IPS-20b (cell line): ENCODE results near the gene ID2.
A peak's percentile ranks its signal among the peaks of the same experiment; 100 is the strongest.

Experiments
- H3K27ac ChIP-seq: one replicate; pipeline ENCODE4 v1.5.1; 2013; ENCODE audit warnings: low read length
- H3K27me3 ChIP-seq: 2 replicates; pipeline ENCODE4 v1.6.1; 2013; ENCODE audit warnings: mild to moderate bottlenecking, low read length, inconsistent platforms; ENCODE audit not compliant: insufficient read depth
- H3K36me3 ChIP-seq: 2 replicates; pipeline ENCODE4 v1.6.1; 2013; ENCODE audit warnings: low read depth, mild to moderate bottlenecking, inconsistent platforms, low read length, moderate library complexity; ENCODE audit not compliant: insufficient read depth
- H3K4me1 ChIP-seq: 2 replicates; pipeline ENCODE4 v1.6.1; 2013; ENCODE audit warnings: mild to moderate bottlenecking, control low read depth, inconsistent platforms, low read length, moderate library complexity; ENCODE audit not compliant: insufficient read depth
- H3K4me3 ChIP-seq: 2 replicates; pipeline ENCODE4 v1.5.1; 2013; ENCODE audit warnings: mild to moderate bottlenecking, low read length, inconsistent platforms
- H3K9ac ChIP-seq: 2 replicates; pipeline ENCODE4 v1.6.1; 2013; ENCODE audit warnings: low read depth, mild to moderate bottlenecking, inconsistent platforms, low read length, moderate library complexity
- H3K9me3 ChIP-seq: 2 replicates; pipeline ENCODE4 v1.6.1; 2013; ENCODE audit warnings: mild to moderate bottlenecking, low read depth, low read length, inconsistent platforms; ENCODE audit not compliant: insufficient read depth

Gene ID2

DNA sequence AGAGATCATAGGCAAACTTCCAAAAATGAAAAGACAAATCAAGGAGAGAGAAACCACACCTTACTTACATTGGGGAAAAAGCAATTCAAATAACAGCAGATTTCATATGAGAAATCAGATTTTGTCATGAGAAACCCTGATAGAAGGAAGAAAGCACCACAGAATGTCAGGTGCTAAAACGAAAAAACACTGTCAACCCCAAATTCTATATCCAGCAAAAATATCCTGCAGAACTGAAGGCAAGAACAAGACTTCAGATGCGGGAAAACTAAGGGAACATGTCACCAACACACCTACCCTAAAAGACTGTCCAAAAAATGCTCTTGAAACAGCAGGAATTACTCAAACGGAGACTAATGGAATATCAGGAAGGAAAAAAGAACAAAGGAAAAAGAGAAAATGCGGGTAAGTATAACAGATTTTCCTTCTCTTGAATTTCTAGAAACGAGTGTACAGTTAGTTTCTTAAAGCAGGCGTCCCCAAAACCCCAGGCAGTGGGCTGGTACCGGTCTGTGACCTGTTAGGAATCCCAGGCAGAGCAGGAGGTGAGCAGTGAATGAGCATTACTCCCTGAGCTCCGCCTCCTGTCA lies 7.3 kb upstream of the ID2 start:
- Histone ChIP-seq H3K4me1 (peaks cover 7% of the 10 kb centered on the region; the same call in 1 of the 2 replicates), H3K9me3 (peaks cover 10% of the 10 kb centered on the region; the same call in 1 of the 2 replicates), H3K36me3 (no peaks in the 10 kb centered on the region)

GRCh38 chr2:8675543-8675942 lies 6.3 kb upstream of the ID2 start:
- Histone ChIP-seq H3K9me3 (peaks cover 10% of the 10 kb centered on the region; the same call in 1 of the 2 replicates), H3K9ac (no peak overlapping the region), H3K4me1 (peaks cover 17% of the 10 kb centered on the region; the same call in 1 of the 2 replicates), H3K27ac (no peak overlapping the region), H3K36me3 (no peaks in the 10 kb centered on the region), H3K27me3 (peaks cover 14% of the 10 kb centered on the region; the same call in 1 of the 2 replicates), H3K4me3 (no peak overlapping the region)

More for the DNA sequence above, 7.3 kb upstream of the ID2 start:
- peaks cover 11% of the 10 kb centered on the region; the same call in 1 of the 2 replicates for H3K27me3 ChIP-seq
- no peak overlapping the region for H3K4me3 ChIP-seq
- H3K9ac ChIP-seq: no peak overlapping the region
- H3K27ac ChIP-seq: no peak overlapping the region

DNA sequence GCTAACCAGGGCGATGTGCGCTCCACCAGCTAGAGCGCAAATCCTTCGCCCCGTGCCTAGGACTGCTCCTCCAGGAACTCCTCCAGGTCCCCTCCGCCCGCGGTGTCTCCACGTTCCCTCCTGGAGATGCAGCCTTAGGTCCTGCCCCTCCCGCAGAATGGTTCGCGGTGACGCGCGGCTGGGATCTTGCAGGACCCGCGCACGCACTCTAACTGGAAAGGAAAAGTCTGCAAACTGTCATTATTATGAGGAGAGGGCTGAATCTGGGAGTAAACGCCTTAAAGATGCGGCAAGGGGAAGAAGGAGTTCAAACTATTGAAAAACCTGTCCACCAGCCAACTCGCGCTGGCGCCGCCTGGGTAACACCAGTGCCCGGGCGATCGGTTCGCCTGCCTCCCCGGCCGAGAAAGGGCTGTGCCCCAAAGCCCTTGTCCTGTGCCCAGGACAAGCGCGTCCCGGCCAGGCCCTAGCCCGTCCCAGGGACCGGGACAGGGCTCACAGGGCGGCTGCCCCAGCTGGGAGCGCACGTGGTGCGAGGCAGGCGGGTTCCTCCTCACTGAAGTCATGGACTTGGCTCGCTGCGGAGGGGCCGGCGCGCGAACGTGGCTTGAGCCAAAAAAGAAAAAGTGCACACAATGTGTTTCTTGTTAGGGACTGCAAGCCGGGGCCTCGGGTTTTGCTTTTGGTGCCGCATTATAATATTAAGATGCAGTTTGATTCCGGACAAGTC lies 5.5 kb upstream of the ID2 start:
- Histone ChIP-seq H3K9me3 (peaks cover 10% of the 10 kb centered on the region; the same call in 1 of the 2 replicates), H3K36me3 (no peaks in the 10 kb centered on the region), H3K27ac (no peak overlapping the region), H3K9ac (no peak overlapping the region), H3K27me3 (peaks cover 14% of the 10 kb centered on the region; the same call in 1 of the 2 replicates), H3K4me1 (peaks cover 18% of the 10 kb centered on the region; the same call in 1 of the 2 replicates), H3K4me3 (no peak overlapping the region)

DNA sequence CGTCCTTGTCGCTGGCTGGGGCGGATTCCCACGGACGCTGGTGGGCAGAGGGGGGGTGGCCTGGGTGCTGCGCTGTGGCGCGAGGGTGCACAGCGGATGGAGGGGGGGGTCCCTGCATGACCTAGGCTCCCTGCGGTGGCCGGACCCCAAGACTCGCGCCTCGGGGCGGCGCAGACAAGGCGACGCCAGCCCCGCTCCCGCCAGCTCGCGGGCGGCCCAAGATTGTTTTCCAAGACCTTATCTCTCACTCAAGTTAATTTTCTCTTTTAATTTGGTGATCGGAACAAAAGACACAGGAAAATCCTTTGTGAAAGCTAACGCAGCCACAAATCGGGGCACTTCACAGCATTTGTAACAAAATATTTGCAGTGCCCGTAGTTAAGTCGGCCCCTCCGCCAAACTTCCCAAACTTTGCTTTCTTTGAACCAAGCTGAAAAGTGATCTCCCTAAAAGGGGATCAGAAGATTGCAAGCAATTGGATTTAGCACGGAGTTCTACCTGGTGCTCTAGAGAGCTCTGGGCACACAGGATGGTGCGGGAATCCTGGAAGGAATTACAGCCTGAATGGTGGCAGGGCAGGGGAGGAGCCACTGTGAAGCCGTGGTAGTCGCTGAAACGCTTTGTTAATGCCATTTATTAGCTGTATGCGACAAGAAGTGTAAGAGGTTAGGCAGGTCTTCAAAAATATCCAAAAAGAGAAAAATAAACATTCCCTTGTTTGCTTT lies 4.8 kb upstream of the ID2 start:
- H3K4me3 ChIP-seq: peak overlapping the region; percentile 68
- peak overlapping the region; percentile 87 for H3K9ac ChIP-seq
- H3K27ac ChIP-seq: peak overlapping the region; percentile 70
- H3K36me3 ChIP-seq: no peaks in the 10 kb centered on the region
- H3K9me3 ChIP-seq: peaks cover 10% of the 10 kb centered on the region; the same call in 1 of the 2 replicates
- peaks cover 14% of the 10 kb centered on the region; the same call in 1 of the 2 replicates for H3K27me3 ChIP-seq
- peaks cover 18% of the 10 kb centered on the region; the same call in 1 of the 2 replicates for H3K4me1 ChIP-seq

DNA sequence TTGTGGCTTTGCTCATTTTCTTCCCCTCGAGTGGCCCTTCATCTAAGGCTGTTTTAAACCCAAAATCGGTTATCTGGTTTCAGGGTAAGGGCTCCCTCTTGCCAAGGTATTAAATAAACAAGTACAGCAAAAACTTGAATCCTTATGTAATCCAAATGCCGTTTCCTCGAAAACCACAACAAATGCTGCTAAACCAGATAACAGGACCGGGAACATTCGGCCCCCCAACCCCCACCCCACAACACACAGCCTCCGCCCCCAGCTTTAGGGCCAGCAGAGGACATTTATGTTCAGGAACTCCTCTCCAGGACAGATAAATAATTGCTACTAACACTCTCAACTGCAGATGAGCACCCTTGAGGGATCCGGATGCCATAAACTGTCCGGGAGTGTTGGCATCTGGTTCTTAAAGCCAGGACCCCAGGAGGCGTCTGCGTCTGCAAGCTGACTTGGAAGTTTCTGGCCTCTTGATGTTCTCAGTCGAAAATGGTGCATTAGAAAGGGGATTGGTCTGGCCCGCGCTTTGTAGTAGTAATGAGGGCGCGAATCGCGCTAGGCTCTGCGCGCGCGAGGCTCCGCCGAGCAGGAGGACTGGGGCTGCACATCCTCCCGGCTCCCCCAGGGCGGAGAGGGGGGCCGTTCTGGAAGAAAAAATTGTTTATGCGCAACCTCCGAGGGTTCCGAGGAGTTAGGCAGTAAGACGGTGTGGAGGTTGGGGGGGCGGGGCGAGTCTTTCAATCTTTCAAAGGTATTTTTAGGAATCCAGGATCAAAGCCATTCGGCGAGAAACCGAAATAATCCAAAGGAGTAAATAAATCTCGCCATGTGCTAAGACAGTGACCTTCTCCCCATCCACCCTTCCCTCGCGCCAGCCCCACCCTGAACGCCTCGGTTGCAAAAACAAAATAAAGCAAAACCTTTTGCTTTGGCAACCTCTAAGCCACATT lies 3.9 kb upstream of the ID2 start:
- peak overlapping the region; percentile 68 for H3K4me3 ChIP-seq
- H3K4me1 ChIP-seq: peaks cover 18% of the 10 kb centered on the region; the same call in 1 of the 2 replicates
- peaks cover 2% of the 10 kb centered on the region; the same call in 1 of the 2 replicates for H3K36me3 ChIP-seq
- H3K9me3 ChIP-seq: peaks cover 10% of the 10 kb centered on the region; the same call in 1 of the 2 replicates
- peak overlapping the region; percentile 70 for H3K27ac ChIP-seq
- peak overlapping the region; percentile 87 for H3K9ac ChIP-seq
- peaks cover 20% of the 10 kb centered on the region; the same call in 1 of the 2 replicates for H3K27me3 ChIP-seq

- Histone ChIP-seq H3K9me3 (peaks cover 10% of the 10 kb centered on the region; the same call in 1 of the 2 replicates), H3K4me1 (peaks cover 18% of the 10 kb centered on the region; the same call in 1 of the 2 replicates), H3K27me3 (peaks cover 30% of the 10 kb centered on the region; the same call in 1 of the 2 replicates), H3K27ac (peak overlapping the region; percentile 11), H3K4me3 (peak overlapping the region; percentile 71), H3K36me3 (peaks cover 13% of the 10 kb centered on the region; the same call in 1 of the 2 replicates), H3K9ac (peak overlapping the region; percentile 74)
These were observed 2.9 kb upstream of the ID2 start for GRCh38 chr2:8678731-8679566.

DNA sequence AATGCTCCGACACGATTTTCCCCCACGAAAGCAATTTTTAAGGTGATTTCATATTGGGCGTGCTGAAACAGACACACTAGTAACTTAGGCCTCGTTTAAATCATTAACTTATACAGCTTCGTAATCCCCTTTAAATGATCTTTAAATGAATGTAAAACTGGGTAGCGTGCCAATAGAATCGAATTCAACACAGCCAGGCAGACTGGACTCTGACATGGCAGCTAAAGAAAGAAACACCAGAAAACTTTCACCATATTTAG lies 2.4 kb upstream of the ID2 start:
- Histone ChIP-seq H3K27me3 (peaks cover 31% of the 10 kb centered on the region; the same call in 1 of the 2 replicates), H3K4me3 (peak overlapping the region; percentile 71), H3K9ac (peak overlapping the region; percentile 74), H3K36me3 (peaks cover 13% of the 10 kb centered on the region; the same call in 1 of the 2 replicates), H3K9me3 (peaks cover 5% of the 10 kb centered on the region; the same call in 1 of the 2 replicates), H3K4me1 (peaks cover 18% of the 10 kb centered on the region; the same call in 1 of the 2 replicates), H3K27ac (peak overlapping the region; percentile 11)

DNA sequence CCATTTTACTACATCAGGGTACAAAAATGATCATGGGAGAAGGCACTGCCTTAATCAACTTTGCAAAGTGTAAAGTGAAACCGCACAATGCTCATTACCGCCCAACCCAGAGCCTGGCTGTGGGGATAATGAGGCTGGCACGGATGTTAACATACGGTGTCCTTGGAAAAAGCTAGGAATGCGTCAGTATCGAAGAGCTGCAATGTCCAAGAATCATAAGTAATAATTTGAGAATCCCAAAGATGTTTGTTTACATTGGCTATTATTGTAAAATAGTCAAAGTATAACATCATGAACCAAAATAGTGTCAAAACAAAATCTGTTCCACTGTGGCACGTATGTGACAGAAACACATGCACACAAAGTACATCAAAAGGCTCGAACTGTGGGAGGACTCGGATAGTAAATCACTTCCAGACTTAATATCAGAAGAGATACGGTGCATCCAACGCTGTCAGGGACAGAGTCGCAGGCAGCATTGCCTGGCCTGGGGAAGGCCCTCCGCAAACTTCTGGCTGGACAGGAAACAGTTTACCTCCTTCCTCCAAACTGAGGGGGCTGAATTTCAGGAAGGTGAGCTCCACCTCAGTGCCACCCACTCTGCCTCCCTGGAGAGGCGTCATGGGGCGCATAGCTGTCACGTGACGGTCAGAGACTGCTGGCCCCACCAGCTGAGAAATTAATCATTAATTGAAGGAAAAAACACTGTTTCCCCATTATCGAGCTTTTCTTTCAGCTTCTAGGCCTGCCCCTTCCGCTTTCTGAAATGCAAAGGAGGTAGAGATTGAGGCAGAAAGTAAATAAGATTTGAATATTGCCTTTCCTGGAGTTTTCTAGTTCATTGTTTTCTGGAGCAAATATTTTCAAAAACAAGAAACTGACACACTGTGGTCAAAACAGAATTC lies 1.8 kb upstream of the ID2 start:
- H3K4me3 ChIP-seq: peak overlapping the region; percentile 71
- peaks cover 13% of the 10 kb centered on the region; the same call in 1 of the 2 replicates for H3K36me3 ChIP-seq
- peak overlapping the region; percentile 74 for H3K9ac ChIP-seq
- peaks cover 35% of the 10 kb centered on the region; the same call in 1 of the 2 replicates for H3K27me3 ChIP-seq
- no peaks in the 10 kb centered on the region; the same call in 1 of the 2 replicates for H3K9me3 ChIP-seq
- H3K27ac ChIP-seq: peak overlapping the region; percentile 11
- H3K4me1 ChIP-seq: peaks cover 18% of the 10 kb centered on the region; the same call in 1 of the 2 replicates
